SK-MEL-5 (cell line): Measurements from ENCODE around the gene COL6A5. TPM values are rescaled to one million over a fixed set of nuclear protein-coding genes. Genes with fewer than 3 reads are reported as not detected.
"Not testable (repeated sequence)": the region's sequence is repeated elsewhere in the genome, so short reads cannot be mapped to it uniquely, and the experiment has no call there.

Experiments
- DNase-seq: peaks from one replicate; pipeline ENCODE4 v3.0.0-alpha.2; 2016; ENCODE audit warnings: low read depth, low spot score
- in situ Hi-C: cut with HindIII; loops from 2 replicates; pipeline ENCODE4 v1.10.0; 2016; ENCODE audit warnings: low sequenced_read_pairs, high pct_unique_total_duplicates, low pct_unique_long_range_greater_than_20kb
- total RNA-seq: library from RNA; depleted of rRNA; stranded (reverse); fragments of >200 nt; shearing (Covaris generic); gene quantifications from 2 replicates; pipeline ENCODE4 v1.2.3, GENCODE V29; 2014

The COL6A5 gene
- total RNA-seq, 1 experiment from 2014 or later: not detected

DNA sequence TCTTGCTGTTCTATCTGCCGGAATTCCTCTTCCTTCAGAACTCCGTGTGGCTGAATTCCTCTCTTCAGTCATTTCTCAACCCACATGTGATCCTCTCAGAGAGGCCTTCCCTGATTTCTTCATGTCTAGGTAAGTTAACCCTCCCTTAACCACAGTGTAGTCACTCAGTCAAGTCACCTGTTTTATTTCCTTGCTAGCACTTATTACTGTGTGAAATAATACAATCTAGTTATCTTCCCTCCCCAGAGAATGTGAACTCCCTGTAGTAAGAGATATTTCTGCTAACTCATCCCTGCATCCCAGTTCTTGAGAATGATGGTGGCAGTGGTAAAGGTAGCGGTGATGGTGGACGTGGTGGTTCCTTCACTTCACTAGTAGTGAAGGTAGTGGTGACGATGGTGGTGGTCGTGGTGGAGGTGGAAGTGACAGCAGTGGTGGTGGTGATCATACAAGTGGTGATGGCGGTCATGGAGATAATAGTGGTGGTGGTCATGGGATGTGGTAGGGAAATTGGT, 33.3 kb downstream of the COL6A5 start:
- in situ Hi-C loops: no loop called here
- DNase-seq: no peak

DNA sequence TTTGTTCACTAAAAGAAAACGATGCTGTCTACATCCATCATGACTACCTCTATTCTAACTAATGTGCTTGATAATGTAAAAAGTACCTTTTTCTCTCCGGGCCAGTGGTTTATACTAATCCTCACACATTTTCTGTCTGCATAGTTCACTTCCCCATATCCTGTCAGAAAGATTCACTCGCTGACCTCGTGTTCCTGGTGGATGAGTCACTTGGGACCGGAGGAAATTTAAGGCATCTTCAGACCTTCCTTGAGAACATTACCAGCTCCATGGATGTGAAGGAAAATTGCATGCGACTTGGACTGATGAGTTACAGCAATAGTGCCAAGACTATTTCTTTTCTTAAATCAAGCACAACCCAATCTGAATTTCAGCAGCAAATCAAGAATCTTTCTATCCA, 33.8 kb downstream of the COL6A5 start:
- in situ Hi-C loops: no loop called here

DNA sequence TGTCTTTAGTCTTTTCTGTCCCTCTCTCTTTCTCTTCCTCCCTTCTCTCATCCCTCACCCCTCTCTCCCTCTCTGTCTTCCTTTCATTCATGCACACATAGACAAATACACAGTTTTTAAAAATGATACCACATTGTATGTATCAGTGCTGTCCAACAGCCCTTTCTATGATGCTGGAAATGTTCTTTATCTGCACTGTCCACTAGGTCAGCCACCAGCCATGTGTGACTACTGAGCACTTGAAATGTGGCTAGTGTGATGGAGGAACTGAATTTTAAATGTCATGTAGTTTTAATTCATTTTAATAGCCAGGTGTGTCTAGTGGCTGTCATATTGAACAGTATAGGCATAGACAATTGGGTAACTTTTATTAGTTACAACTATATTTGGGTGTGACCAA, 34.9 kb downstream of the COL6A5 start:
- no peak for DNase-seq
- in situ Hi-C loops: no loop called here

More for the DNA sequence above, 33.8 kb downstream of the COL6A5 start:
- no peak for DNase-seq

DNA sequence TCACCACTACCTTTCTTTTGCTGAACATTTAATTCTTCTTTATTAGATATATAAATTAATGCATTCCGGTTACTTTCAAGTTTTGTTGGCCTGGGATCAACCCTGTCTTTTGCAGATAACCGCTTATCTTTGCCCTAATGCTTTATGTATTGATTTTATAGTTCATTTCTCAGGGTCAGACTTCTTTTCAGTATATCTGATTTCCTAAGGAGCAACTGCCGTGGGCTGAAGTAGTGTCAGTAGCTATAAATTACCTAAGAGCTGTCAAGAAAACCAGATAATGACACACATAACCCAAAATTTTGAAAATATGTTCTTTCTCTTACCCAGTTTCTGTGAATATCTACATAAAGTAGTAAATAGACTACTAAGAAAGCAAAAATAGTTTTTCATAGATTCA, 38.0 kb downstream of the COL6A5 start:
- in situ Hi-C loops: no loop called here
- DNase-seq: no peak

DNA sequence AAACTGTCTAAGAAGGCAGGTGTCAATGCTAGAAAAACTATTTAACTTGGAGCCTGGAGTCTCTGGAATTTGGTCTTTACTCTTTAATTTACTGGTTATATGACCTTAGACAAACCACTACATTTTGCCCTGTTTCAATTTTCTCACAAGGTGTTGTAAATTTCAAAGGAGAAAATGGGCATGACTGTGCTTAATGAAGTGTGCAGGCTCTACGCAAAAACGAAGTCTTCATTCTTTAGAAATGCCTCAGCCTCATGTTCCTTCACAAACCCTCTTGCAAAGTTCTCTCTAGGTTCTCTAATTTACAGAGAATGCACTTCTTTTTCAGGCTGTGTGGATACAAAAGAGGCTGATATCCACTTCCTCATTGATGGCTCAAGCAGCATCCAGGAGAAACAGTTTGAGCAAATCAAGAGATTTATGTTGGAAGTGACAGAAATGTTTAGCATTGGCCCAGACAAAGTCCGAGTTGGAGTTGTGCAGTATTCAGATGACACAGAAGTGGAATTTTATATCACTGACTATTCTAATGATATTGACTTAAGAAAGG, 39.1 kb downstream of the COL6A5 start:
- no peak for DNase-seq
- in situ Hi-C loops: no loop called here

DNA sequence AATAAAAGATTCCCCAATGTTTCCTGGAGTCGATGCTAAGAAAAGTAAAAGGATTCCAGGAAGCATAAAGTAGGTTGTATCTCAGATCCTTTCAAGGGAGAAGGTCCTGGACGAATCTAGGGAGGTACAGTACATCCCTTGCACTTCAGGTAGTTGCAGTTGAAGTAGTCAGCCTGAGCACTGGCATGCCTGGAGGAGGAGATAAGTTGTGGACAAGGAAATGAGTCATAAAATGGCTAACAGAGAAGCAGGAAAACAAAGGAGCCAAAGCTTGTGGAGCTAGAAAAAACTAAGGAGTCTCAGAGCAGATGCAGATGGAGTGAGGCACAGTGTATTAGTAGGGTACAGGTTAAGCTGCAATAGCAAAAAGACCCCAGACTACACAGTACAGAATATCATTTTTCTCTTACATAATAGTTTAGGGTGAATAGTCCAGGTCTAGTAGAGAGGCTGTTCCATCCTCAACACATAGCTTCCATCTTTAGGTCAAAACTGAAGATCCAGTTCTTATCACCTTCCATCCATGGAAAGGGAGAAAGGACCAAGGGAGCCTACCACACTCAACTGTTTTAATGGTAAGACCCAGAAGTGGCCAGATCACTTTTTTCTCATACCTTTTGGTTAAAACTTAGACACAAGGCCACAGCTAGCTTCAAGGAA, 41.3 kb downstream of the COL6A5 start:
- DNase-seq: no peak
- in situ Hi-C loops: no loop called here

DNA sequence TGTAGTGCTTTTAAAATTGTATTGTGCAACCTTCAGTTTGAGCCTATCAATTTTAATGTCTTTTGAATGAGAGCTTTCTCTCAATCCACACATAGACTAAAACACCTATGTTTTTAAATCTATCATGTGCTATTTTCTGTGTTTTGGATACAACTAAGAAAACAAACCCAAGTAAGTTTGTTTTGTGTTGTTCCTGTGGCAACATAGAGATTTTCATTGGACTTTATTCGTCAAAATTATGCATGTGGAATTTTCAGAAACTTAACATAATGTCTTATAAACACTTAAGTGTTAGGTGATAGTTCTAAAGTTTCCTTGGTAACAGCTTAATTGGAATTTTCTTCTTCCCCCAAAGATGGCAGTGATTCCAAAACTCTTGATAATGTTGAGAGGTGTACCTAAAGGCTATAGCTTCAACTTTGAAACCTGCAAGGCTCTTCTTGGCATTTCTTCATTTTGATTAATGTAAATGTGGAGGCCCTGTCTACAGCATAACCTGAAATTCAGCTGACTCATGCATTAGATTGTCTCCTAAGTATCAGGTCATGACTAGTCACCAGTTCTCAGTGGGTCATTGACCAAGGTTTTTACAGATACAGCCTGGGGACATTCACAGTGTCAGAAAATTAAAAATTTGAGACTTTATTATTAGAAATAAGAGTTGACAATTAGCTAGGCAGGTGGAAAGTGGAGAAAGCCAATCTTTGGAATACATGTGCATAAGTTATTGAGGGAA, 44.4 kb downstream of the COL6A5 start:
- in situ Hi-C loops: no loop called here
- DNase-seq: no peak

DNA sequence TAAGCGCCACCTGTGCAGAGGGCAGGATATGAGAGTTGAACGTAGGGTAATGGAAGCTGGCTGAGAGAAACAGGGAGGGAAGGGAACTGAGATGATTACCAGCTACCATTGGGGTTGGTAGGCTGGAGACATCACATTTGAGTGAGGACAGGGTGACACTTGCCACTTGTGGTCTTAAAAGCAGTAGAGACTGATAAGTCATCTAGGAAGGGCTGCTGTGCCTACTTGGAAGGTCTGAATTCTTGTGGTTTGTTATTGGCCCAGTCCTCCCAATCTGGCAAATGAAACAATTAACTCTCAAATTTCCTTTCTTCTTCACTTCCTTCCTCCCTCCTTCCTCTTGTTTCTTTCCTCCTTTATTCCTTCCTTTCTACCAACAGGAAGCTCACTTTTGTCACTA, 46.8 kb downstream of the COL6A5 start:
- DNase-seq: no peak
- in situ Hi-C loops: no loop called here

DNA sequence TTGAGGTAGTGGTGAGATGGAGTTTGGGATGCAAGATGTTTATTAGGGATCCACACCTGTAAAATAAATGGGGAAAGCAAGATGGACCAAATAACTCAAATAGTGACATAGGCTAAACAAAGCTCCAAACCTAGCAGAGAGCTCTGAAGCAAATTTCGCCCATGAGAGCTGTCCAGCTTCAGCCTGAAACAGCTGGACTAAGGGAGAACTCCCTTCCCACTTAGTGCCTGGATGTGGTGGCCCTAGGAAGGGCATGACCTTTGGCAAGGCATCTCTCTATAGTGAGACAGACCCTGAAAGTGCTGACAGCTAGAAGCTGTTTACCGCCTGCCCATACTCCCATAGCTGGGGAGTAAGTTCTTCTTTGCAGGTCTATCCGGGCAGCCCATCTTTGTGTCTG, 48.1 kb downstream of the COL6A5 start:
- in situ Hi-C loops: no loop called here
- no peak for DNase-seq

DNA sequence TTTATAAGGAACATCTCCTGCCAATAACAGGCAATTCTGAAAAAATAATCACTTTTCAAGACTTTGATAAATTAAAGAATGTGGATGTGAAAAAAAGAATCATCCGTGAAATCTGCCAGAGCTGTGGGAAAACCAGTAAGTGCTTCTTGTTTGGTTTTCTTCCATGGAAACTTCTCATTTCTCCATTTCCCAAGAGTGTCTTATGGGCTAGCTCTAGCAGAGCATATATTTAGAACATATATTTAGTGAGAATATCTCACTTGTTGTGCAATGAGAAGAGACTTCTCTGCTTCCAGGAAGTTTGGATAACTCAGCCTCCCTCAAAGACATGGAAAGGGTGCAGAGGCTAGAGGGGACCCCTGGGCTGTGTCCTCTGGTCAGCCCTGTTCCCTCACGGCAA, 49.9 kb downstream of the COL6A5 start:
- in situ Hi-C loops: no loop called here
- no peak for DNase-seq

DNA sequence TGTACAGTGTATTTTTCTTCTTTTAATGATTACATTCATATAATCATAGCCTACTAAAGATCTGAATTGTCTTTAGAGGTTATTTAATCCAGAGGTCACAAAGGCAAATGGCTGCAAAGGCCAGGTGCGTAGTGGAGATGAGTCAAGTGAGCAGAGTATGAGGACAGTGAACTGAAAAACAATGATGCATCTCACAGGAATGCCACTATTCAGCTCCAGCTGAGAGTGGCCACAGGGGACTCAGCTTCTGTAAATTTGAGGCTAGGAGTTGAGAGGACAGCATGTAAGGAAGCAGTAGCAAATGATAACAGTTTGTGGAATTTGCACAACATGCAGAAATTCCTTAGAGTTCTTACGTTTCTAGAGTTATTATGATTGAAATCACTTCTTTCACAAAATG, 50.4 kb downstream of the COL6A5 start:
- in situ Hi-C loops: no loop called here
- DNase-seq: no peak

DNA sequence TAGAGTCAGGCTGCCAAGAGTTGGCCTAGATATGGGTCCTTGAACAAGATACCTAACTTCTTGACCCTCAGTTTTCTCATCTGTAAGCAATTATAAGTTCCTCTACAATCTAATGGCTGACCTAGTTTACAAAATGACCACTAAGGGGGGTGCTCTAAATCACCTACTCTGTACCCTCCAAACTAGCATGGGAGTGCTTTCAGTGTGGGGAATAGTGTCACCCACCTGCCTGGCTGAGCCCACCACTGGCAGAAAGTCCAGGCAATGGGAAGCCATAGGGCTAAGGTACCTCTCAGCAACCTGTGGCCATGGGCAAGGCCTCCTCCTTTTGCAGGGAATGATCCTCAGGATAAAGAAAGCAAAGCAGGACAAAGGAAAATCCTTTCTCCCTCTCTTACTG, 58.9 kb downstream of the COL6A5 start:
- in situ Hi-C loops: no loop called here
- no peak for DNase-seq

DNA sequence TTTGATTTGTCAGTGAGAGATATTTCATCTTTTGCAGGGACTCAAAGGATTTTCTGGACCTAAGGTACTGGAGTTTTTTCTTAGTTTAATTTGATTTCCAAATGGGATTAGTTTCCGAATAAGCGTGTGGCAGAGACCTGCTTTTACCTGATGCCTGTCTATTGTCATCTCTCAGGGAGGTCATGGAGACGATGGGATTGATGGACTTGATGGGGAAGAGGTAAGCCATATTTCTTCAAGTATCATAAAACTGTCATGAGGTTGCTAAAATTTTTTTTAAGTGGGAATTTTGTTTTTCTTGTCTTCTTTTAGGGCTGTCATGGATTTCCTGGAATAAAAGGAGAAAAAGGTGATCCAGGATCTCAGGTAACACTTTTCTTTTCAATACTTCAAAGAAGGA, 60.5 kb downstream of the COL6A5 start:
- in situ Hi-C loops: no loop called here
- DNase-seq: no peak

DNA sequence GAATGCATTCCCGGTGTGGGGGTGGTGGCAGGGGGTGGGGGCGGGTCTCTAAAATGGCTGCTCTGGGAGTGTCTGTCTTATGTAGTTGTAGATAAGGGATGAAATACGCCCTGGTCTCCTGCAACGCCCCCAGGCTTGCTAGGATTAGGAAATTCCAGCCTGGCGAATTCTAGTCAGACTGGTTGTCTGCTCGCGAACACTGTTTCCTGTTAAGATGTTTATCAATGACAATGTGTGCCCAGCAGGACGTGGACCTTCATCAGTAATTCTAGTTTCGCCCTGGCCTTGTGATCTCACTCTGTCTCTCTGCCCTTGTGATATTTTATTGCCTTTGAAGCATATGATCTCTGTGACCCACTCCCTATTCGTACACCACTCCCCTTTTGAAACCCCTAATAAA, 62.8 kb downstream of the COL6A5 start:
- DNase-seq, in situ Hi-C loops: not testable (repeated sequence)

DNA sequence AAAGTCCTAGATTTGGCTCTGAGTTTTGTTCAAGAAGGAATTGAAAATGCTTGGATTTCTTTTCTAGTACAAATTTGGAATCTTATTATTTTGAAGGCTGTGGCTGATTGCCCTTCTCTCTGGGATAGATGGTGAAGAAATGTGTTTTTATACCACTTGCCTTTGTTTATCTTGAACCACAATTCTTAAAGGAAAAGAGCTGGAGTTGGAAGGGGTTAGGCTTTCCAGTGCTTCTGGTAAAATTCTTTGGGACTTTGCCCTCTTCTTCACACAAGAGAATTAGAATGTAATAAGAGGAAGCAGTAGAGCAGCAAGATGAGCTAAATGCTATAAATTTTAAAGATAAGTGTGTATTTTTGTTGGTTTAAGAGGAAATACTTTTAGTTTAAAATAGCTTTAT, 65.8 kb downstream of the COL6A5 start:
- in situ Hi-C loops: no loop called here
- DNase-seq: no peak

DNA sequence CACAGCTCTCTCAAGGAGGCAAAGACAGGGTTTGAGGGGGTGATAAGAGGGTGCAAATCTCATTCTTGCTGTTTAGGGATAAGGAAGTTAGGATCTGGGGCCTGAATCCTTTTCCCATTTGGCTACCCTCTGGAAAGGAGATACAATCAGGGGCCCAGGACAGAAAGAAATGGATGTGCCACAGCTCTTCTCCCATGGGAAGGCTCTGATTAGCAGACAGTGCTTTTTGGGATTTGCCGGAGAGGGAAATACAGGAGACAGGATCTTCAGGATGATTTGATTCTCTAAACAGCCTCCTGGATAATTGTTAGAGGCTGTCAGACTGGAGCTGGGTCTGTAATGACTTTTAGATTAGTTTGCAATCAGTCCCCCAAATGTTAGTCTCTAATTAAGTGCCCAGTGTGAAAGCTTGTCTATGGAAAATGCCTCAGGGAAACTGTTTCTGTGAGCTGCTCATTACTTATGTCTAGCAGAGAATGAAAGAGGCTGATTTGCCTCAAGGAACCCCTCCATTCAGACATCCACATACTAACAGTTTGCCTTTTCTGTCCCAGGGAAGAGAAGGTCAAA, 67.6 kb downstream of the COL6A5 start:
- DNase-seq: no peak
- in situ Hi-C loops: no loop called here

DNA sequence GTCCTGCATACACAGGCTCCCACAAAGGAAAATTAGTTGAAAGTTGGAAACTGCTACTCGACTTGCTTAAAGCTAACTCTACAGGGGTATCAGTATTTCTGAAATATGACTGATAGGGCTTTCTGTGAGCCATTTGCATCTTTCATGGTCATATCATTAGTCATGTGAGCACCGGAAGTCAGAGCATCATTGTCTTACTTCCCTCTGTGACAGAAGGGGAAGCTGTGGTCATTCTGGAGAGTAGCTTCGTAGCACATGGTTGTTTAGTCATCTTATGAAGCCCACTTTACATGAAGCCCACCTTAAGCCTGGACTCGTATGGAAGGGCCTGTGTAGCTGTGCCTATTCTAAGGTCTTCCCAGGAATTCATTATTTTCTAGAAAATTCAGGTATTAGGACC, 69.0 kb downstream of the COL6A5 start:
- in situ Hi-C loops: no loop called here

DNA sequence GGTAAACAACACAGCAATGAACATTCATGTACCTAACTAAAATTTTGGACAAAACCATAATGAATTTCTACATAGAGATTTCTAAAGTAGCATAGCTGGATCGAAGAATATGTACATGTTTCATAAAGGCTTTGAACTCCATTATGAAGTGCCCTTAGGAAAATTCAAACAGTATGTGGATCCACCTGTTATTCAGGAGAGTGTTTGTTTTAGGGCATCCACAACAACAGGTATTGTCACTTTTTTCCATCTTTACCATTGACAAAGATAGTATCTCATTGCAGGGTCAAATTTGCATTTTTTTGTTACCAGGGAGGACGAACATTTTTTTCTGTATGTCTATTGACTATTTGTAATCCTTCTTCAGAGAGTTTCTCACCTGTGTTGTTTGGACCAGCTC, 75.0 kb downstream of the COL6A5 start:
- in situ Hi-C loops: no loop called here
- DNase-seq: no peak

More for the DNA sequence above, 69.0 kb downstream of the COL6A5 start:
- DNase-seq: no peak

DNA sequence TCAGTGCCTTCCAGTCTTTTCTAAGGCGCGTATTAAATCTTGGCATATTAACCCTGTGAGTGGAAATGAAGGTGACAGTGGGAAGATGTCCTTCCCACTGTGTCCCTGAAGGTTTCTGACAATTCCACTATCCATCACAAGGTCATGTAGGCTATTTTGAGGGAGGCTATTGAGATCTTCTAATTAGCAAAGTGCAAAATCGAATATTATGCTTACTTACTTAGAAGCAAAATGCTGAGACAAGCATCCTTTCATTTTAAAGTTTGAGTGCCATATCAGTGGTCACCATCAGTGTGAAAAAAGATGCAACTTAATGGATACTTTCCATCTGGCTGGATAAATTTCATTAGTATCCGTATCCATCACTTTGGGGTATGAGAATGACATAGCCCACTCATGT, 77.6 kb downstream of the COL6A5 start:
- no peak for DNase-seq
- in situ Hi-C loops: no loop called here
